WERI-Rb-1 (cell line): ENCODE measurements around the gene RPL31.

Experiments
- DNase-seq: peaks from one replicate; pipeline ENCODE4 v3.0.0-alpha.2; 2020
- H3K27ac ChIP-seq: fragments of 250-450 bp; sonication (Bioruptor Pico); 2 replicates; pipeline ENCODE4 v1.5.1; 2020; ENCODE audit warnings: mild to moderate bottlenecking, moderate library complexity
- H3K27me3 ChIP-seq: fragments of 250-450 bp; sonication (Bioruptor Pico); 2 replicates; pipeline ENCODE4 v1.5.1; 2021; ENCODE audit warnings: mild to moderate bottlenecking, low read depth, moderate library complexity; ENCODE audit not compliant: insufficient read depth, severe bottlenecking
- H3K36me3 ChIP-seq: fragments of 250-450 bp; sonication (Bioruptor Pico); 2 replicates; pipeline ENCODE4 v1.5.1; 2020; ENCODE audit warnings: mild to moderate bottlenecking, moderate library complexity
- H3K4me3 ChIP-seq: 2 replicates; pipeline ENCODE4 v1.5.1; 2011; ENCODE audit warnings: low read depth, mild to moderate bottlenecking, control low read depth, low read length
- H3K9me3 ChIP-seq: fragments of 250-450 bp; sonication (Bioruptor Pico); 2 replicates; pipeline ENCODE4 v1.5.1; 2021; ENCODE audit warnings: mild to moderate bottlenecking, moderate library complexity; ENCODE audit not compliant: severe bottlenecking
- CTCF ChIP-seq: IDR thresholded peaks from 2 replicates; pipeline ENCODE4 v1.5.1; 2011; ENCODE audit warnings: low read depth, mild to moderate bottlenecking, control low read depth, inconsistent platforms, low read length

RPL31 gene

DNA sequence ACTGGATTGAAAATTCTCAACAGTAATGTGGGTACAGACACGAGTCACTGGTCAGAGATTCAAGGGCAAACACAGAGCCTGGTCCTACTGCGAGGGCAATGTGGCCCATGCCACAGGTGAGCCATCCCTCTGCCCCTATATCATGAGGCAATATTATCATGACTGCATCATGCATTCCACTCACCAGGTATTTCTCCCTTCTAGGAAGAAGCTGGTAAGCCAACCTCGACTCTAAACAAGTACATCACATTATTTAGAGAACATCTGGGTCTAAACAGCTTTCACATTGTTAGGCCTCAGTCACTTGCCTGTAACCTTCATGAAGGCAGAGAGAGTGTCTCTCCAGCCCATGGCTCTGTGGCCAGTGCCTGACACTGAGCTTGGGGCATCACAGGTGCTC lies 14.6 kb upstream of the RPL31 start:
- H3K27me3 ChIP-seq: no peaks in the 10 kb centered on the region
- H3K27ac ChIP-seq: no peak overlapping the region
- DNase-seq: no peak
- no peak overlapping the region for H3K4me3 ChIP-seq
- no peaks in the 10 kb centered on the region for H3K9me3 ChIP-seq
- H3K36me3 ChIP-seq: no peaks in the 10 kb centered on the region
- TF ChIP-seq CTCF: no peak

DNA sequence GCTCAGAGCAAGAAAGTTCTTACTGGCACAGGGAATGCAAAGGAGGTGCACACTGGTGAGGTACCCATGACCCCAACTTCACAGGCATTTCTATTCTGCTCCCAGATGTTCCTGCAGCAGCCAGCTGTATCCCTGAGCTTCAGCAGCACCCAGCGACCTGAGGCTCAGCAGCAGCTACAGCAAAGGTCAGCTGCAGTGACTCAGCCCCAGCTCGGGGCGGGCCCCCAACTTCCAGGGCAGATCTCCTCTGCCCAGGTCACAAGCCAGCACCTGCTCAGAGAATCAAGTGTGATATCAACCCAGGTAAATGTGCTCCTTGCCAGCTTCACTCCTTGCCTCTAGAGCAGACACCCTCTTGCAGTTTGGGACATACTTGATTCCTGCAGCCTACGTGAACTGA lies 14.1 kb upstream of the RPL31 start:
- H3K27ac ChIP-seq: no peak overlapping the region

GRCh38 chr2:100988630-100989417 lies 13.3 kb upstream of the RPL31 start:
- TF ChIP-seq CTCF: no peak
- no peak overlapping the region for H3K4me3 ChIP-seq

More for the DNA sequence above, 14.1 kb upstream of the RPL31 start:
- no peak for TF ChIP-seq CTCF
- no peaks in the 10 kb centered on the region for H3K9me3 ChIP-seq
- no peaks in the 10 kb centered on the region for H3K36me3 ChIP-seq
- H3K4me3 ChIP-seq: no peak overlapping the region
- DNase-seq: no peak
- H3K27me3 ChIP-seq: no peaks in the 10 kb centered on the region

GRCh38 chr2:100989666-100990065 lies 12.4 kb upstream of the RPL31 start:
- Histone ChIP-seq H3K27me3 (no peaks in the 10 kb centered on the region), H3K4me3 (no peak overlapping the region), H3K36me3 (no peaks in the 10 kb centered on the region), H3K27ac (no peak overlapping the region), H3K9me3 (no peaks in the 10 kb centered on the region)
- no peak for TF ChIP-seq CTCF
- DNase-seq: no peak

More at GRCh38 chr2:100988630-100989417, 13.3 kb upstream of the RPL31 start:
- DNase-seq: no peak
- Histone ChIP-seq H3K27me3 (no peaks in the 10 kb centered on the region), H3K36me3 (no peaks in the 10 kb centered on the region), H3K9me3 (no peaks in the 10 kb centered on the region), H3K27ac (no peak overlapping the region)

DNA sequence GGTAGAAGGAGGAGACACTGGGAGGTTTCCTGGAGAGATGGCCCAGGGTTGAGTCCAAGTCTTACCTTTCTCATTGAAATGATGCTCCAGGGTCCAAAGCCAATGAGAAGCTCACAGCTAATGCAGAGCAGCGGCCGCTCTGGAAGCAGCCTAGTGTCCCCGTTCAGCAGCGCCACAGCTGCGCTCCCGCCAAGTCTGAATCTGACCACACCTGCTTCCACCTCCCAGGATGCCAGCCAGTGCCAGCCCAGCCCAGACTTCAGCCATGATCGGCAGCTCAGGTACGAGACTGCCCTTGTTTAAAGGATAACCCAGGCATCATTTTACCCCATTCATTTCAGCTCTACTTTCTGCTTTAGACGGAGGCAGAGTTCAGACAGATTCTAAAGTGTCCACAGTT lies 11.9 kb upstream of the RPL31 start:
- DNase-seq: no peak

More for the DNA sequence above, 11.9 kb upstream of the RPL31 start:
- Histone ChIP-seq H3K27me3 (no peaks in the 10 kb centered on the region), H3K36me3 (no peaks in the 10 kb centered on the region), H3K9me3 (no peaks in the 10 kb centered on the region), H3K27ac (no peak overlapping the region), H3K4me3 (no peak overlapping the region)
- no peak for TF ChIP-seq CTCF
